Mononuclear cell (primary cell): ENCODE measurements around the gene HDC. TPM values are rescaled to one million over a fixed set of nuclear protein-coding genes. Genes with fewer than 3 reads are reported as not detected.

Experiments used
- H3K27me3 ChIP-seq: 2 replicates; pipeline ENCODE4 v1.6.0; 2011; ENCODE audit warnings: low read length, control low read depth; ENCODE audit not compliant: insufficient read depth
- H3K4me1 ChIP-seq: 2 replicates; pipeline ENCODE4 v1.5.1; 2011; ENCODE audit warnings: mild to moderate bottlenecking, low read length, control low read depth; ENCODE audit not compliant: insufficient read depth
- H3K4me3 ChIP-seq: 2 replicates; pipeline ENCODE4 v1.5.1; 2011; ENCODE audit warnings: mild to moderate bottlenecking, low read length, moderate library complexity
- H3K9me3 ChIP-seq: 2 replicates; pipeline ENCODE4 v1.5.1; 2011; ENCODE audit warnings: low read depth, mild to moderate bottlenecking, control low read depth, low read length
- total RNA-seq: library from RNA; depleted of rRNA; stranded (reverse); fragments of >200 nt; gene quantifications from one replicate; pipeline ENCODE4 v1.2.3, GENCODE V29; 2012

HDC gene
- total RNA-seq, 1 donor, result 8.1 TPM

DNA sequence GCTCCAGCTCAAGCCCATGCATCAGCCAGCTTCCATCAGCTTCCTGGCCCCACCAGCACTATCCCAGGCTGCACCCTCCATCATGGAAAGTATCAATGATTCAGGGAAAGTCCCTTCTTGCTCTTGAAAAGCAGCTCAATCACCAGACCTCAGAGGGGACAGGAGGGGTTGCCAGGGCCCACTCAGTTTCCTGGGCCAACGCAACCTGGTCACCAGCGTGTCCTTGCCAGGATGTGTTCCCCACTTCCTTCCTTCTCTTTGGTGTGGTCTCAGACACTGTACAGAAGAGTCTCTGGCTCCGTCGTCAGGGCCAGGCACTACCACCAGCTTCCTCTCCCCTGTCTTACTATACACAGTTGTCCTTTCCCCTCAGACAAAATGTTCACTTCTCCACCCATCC lies 3.0 kb downstream of the HDC start:
- Histone ChIP-seq H3K9me3 (no peaks in the 10 kb centered on the region), H3K27me3 (no peaks in the 10 kb centered on the region), H3K4me3 (no peak overlapping the region), H3K4me1 (peaks cover 42% of the 10 kb centered on the region)

DNA sequence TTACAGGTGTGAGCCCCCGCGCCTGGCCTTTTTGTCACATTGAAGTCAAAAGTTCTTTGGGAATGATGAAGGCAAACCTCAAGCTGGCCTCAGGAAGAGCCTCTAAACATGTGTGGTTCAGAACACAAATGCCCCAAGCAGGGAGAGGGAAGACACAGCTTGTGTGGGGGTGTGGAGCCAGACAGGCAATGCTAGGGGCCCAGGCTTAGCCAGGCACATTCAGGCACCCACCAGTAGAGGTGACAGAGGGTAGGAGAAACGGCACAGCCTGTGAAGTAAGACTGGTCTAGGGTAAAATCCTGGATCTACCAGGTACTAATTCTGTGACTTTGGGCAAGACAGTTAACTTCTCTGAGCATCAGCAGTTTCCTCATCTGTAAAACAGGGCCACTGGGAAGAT lies 3.5 kb downstream of the HDC start:
- H3K4me3 ChIP-seq, result no peak overlapping the region
- H3K9me3 ChIP-seq, result no peaks in the 10 kb centered on the region
- no peaks in the 10 kb centered on the region for H3K27me3 ChIP-seq
- H3K4me1 ChIP-seq, result peaks cover 45% of the 10 kb centered on the region

DNA sequence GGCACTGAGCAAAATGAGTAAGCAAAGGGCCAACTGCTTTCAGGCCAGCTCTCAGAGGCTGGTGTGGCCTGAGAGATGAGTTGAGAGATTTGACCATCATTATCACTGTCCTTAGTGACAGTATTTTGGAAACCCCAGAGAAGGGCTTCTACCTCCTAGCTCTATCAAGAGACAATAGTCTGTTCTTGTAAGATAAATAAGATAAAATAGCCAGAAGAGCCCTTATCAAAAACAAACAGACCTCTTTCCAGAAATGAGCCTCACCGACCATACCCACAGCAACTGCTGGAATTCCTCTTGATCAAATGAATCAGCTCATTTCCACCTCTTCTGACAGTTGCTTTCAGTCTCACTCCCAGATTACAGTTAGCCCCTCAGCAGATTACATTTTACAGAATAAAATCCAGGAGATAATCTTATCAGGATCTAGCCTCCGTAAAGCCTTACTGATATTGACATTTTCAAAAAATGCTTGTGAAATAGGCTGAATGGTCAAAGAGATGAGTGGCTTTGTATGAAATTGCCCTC lies 4.5 kb downstream of the HDC start:
- no peaks in the 10 kb centered on the region for H3K27me3 ChIP-seq
- no peak overlapping the region for H3K4me3 ChIP-seq
- H3K9me3 ChIP-seq, result no peaks in the 10 kb centered on the region
- H3K4me1 ChIP-seq, result peaks cover 51% of the 10 kb centered on the region

DNA sequence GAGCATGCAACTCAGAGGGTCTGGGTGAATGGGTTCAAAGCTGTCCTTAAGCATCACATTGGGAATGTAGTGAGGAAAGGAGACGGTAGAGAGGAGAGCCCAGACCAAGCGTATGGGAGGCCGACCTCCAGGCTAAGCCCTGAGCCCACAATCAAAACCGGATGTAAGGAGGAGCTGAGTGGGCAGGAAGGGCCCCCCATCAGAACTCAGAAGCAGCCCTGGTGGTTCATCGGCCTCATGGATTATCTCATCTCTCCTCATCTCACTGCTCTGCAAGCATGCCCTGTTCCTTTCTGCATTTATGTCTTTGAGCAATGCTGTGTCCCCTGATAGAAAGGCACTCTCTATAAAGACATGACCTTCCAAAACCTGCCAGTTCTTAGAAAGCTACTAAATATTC lies 6.2 kb downstream of the HDC start:
- Histone ChIP-seq H3K27me3 (no peaks in the 10 kb centered on the region), H3K4me3 (no peak overlapping the region), H3K9me3 (no peaks in the 10 kb centered on the region), H3K4me1 (peaks cover 51% of the 10 kb centered on the region)

DNA sequence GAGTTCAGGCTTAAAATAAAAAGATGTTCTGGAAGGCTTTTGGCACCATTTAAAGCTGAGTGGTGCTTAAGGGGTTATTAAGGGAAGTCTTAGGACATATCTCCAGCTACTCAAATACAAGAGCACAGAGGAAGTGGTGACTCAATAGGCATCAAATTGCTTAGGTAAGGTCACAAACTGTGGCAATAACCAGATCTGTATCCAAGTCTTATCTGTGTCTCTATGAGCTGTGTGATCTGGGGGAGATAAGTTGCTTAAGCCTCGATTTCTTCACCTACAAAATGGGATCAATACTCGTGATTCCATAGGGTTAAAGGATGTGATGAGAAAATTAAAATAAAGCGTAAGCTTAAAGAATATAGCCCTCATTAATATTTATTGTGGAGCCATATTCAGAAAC lies 7.6 kb downstream of the HDC start:
- Histone ChIP-seq H3K4me1 (peaks cover 47% of the 10 kb centered on the region), H3K9me3 (no peaks in the 10 kb centered on the region), H3K4me3 (no peak overlapping the region), H3K27me3 (no peaks in the 10 kb centered on the region)

DNA sequence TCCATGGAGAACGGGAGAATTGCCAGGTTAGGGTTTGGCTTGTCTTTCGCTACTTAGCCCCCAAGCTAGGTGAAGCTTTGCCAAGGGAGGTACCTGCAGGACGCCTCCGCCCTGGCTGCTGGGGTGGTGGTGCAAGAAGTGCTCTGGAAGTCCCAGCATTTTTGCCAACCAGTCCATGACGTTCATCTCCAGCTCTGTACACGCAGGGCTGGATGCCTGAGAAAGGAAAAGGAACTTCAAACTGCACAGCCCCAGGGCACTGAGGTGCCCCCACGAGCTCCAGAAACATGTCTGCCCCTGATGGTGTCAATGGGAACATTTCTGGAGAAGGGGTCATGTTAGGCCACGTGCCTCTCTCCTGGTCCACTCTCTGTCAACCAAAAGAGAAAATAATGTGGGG lies 8.2 kb downstream of the HDC start:
- Histone ChIP-seq H3K27me3 (no peaks in the 10 kb centered on the region), H3K4me3 (no peak overlapping the region), H3K9me3 (no peaks in the 10 kb centered on the region), H3K4me1 (peaks cover 41% of the 10 kb centered on the region)

DNA sequence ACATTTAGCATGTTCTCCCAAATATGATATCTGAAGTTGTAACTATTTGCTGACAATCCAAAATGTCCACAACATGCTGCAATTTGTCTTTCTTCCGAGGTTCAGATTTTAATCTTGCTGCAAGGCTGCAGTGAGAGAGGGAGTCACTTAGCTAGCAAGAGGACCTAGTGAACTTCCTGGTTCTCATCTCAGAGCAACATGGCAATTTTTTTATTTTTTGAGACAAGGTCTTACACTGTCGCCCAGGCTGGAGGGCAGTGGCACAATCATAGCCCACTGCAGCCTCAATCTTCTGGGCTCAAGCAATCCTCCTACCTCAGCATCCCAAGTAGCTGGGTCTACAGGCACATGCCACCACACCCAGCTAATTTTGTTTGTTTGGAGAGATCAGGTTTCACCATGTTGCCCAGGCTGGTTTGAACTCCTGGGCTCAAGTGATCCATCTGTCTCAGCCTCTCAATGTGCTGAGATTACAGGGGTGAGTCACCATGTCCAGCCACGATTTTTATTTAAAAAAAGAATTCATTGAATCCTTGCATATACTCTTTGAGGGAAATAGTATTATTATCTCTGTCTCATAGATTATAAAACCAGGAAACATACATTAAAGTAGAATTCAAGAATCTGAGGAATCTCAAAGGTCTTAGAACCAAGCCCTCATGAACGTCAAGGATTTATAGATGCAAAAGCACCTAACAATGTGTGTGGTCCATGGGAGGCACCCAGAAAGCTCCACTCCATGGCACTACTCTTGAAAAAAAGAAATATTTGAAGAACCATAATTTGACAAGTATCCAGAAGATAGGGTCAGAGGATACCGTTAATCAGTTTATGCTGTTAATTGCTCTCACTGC lies 9.1 kb downstream of the HDC start:
- H3K9me3 ChIP-seq, result no peaks in the 10 kb centered on the region
- H3K27me3 ChIP-seq, result no peaks in the 10 kb centered on the region
- H3K4me1 ChIP-seq, result peaks cover 37% of the 10 kb centered on the region
- H3K4me3 ChIP-seq, result no peak overlapping the region

DNA sequence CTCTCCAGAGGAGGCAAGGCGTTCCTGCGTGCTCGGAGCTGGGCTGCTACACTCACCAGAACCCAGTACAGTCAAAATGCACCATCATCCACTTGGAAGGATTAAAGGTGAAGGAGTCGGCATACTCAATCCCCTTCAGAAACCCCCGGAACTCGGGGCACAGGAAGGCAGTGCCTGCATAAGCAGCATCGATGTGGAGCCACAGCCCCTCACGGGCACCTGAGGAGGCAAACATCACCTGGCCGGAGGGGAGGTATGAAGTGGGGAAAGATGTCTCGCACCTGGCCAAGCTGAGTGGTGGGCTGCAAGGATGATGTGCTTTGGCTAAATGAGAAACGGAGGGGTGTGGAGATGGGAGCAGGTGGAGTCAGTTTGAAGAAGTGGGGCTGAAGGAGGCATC lies 13.0 kb downstream of the HDC start:
- no peaks in the 10 kb centered on the region for H3K9me3 ChIP-seq
- H3K27me3 ChIP-seq, result no peaks in the 10 kb centered on the region
- H3K4me1 ChIP-seq, result peaks cover 30% of the 10 kb centered on the region
- no peak overlapping the region for H3K4me3 ChIP-seq

DNA sequence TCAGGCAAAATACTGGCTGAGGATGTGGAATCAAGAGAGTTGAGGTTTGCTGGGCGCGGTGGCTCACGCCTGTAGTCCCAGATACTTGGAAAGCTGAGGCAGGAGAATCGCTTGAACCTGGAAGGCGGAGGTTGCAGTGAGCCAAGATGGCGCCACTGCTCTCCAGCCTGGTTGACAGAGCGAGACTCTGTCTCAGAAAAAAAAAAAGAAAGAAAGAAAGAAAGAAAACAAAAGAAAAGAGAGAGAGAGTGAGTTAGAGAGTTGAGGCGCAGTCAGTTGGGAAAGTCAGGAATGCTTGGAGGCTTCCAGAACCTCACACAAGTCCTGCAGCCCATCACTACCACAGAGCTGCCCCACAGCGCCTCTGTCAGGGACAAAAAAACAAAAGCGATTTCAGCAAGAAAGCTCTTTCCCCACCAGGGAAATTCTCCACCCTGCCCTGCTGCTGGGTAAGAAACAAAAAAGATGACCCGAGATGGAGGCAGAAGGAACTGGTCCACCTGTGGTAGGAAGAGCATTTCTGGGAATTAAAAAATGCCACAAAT lies 13.8 kb downstream of the HDC start:
- H3K27me3 ChIP-seq, result no peaks in the 10 kb centered on the region
- no peak overlapping the region for H3K4me3 ChIP-seq
- no peaks in the 10 kb centered on the region for H3K9me3 ChIP-seq
- peaks cover 30% of the 10 kb centered on the region for H3K4me1 ChIP-seq

DNA sequence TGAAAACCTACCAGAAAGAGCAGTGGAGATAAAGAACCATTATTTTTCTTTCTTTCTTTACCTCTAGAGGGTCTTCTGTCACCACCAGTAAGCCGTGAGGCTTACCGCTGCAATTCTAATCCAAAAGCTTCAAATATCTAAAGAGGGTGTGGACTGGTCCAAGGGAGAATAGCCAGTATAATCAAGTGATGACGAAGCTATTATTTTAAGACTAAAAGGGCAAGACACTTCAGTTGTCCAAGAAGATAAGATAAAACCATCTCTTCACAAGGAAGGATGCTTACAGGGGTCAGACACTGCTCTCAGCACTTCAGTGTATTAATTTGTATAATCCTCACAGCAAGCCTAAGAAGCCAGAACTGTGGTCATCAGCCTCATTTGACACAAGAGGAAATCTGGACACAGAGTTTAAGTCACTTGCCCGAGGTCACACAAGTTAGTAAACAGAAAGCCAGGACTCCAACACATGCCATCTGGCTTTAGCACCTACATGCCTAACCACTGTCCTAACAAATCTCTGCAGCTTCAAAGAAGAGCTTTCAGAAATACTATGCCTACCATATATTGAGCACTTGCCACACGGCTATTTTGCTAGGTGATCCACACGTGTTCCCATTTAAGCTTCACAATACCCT lies 14.6 kb downstream of the HDC start:
- Histone ChIP-seq H3K4me1 (peaks cover 24% of the 10 kb centered on the region), H3K9me3 (no peaks in the 10 kb centered on the region), H3K4me3 (no peak overlapping the region), H3K27me3 (no peaks in the 10 kb centered on the region)

DNA sequence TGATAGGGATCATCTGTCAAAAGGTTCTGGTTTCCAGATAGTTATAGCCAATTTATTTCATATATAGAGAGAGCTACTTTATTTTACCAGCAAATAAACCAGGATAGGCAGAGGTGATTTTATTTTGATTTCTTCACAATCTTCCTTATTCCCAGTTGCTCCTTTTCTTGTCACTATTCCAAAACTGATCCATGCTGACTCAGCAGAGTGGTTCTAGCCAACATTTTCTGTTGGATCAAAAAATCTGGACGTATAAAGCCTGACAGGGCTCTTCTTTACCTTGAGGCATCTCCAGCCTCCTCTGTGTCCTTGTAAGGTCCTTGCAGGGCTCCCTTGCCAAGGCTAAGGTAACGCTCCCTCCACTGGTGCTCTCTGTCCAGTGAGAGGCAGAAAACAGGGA lies 15.8 kb downstream of the HDC start:
- no peaks in the 10 kb centered on the region for H3K9me3 ChIP-seq
- peaks cover 24% of the 10 kb centered on the region for H3K4me1 ChIP-seq
- H3K4me3 ChIP-seq, result no peak overlapping the region
- H3K27me3 ChIP-seq, result no peaks in the 10 kb centered on the region

DNA sequence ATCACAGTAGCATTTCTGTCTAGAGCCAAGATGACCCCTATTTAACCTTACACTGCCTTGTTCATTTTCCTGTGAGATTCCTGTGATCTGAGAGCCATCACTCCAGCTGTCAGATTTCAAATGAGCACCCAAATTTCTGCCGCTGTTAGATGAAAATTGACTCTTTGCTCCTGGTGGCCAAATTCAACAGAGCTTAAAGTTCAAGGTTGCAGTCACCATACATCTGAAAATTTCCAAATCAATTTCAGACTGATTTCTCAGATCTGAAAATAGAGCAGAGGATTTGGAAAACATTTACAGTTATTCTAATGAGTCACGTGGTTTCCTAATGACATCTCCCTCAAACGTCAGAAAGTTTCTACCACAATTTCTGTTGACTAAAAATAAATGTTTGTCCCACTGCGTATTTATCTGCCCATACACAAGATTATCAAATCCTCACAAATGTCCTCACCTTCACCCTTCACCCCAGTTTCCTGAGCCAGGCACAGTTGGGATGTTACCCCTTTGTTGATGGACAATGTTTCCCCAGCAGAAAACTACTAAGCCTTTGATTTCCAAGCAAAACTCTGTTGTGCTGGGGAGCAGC lies 16.4 kb downstream of the HDC start:
- no peak overlapping the region for H3K4me3 ChIP-seq
- no peaks in the 10 kb centered on the region for H3K27me3 ChIP-seq
- H3K9me3 ChIP-seq, result no peaks in the 10 kb centered on the region
- H3K4me1 ChIP-seq, result peaks cover 24% of the 10 kb centered on the region

DNA sequence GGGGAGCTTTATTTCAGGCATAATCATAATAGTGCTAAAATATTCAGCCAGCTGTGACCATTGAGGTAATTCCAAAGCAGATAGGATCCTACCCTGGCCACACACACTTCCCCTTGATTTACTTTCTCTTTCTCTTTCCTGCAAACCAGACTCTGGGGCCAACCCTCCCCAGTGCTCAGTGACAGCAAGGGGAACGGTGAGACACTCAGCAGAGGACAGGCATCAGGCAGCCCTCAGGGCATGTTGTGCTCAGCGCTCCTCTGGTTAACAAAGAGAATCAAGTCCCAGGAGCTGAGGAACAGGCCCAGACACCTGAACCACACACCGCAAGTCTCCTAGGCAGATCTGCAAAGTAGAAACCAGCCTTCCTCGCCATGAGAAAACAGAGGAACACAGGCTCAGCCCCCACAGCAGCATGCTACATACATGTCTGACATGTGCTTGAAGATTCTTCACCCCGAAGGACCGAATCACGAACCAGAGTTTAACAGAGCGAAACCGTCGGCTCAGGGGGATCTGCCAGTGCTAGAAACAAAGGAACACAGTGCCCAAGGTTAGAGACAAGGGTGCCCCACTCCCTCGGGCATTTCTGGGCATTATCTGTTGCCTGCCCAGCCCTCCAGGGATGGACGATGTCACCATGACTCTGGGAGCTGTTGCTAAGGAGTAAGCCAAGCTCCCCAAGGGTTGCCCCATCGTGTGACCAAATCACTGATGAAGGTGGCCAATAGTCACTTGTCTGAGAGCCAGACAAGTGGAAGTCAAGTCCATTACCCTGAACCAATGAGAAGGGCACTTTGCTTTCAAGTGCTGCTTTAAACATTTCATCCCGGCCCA lies 17.5 kb downstream of the HDC start:
- no peaks in the 10 kb centered on the region for H3K9me3 ChIP-seq
- H3K4me1 ChIP-seq, result peaks cover 24% of the 10 kb centered on the region
- no peak overlapping the region for H3K4me3 ChIP-seq
- H3K27me3 ChIP-seq, result no peaks in the 10 kb centered on the region

DNA sequence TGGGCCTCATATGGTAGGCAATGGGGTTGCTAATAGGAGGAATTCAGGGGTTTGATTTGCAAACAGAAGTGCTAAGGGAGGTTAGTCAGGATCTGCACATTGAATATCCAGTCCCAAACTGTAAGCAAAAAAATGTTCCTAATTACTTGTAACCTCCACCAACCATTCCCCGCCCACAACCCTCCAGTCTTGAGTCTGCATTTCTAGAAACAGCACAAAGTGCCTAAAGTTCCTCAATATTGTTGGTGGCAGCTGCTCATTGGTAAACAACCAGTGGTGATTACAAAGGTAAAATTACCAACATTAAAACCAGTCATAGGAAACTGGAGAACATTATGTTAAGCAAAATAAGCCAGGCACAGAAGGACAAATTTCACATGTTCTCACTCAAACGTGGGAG lies 18.9 kb downstream of the HDC start:
- Histone ChIP-seq H3K9me3 (no peaks in the 10 kb centered on the region), H3K4me3 (no peak overlapping the region), H3K4me1 (peaks cover 24% of the 10 kb centered on the region), H3K27me3 (no peaks in the 10 kb centered on the region)
